CD4-positive, alpha-beta T cell treated with Interleukin-6 for 4 hours (primary cell): ENCODE measurements around the gene SERINC3.
"Not testable (repeated sequence)": the region's sequence is repeated elsewhere in the genome, so short reads cannot be mapped to it uniquely, and the experiment has no call there.

Source experiments
- DNase-seq: peaks from one replicate; pipeline ENCODE4 v3.0.0-alpha.2; 2020; ENCODE audit warnings: mixed read lengths

SERINC3 gene

GRCh38 chr20:44491635-44492395 is 30.1 kb downstream of the SERINC3 start:
- no peak for DNase-seq

GRCh38 chr20:44489931-44490330 is 31.9 kb downstream of the SERINC3 start:
- no peak for DNase-seq

GRCh38 chr20:44489223-44489622 is 32.6 kb downstream of the SERINC3 start:
- DNase-seq: no peak

- no peak for DNase-seq
These were observed 33.3 kb downstream of the SERINC3 start for GRCh38 chr20:44488551-44488950.

DNA sequence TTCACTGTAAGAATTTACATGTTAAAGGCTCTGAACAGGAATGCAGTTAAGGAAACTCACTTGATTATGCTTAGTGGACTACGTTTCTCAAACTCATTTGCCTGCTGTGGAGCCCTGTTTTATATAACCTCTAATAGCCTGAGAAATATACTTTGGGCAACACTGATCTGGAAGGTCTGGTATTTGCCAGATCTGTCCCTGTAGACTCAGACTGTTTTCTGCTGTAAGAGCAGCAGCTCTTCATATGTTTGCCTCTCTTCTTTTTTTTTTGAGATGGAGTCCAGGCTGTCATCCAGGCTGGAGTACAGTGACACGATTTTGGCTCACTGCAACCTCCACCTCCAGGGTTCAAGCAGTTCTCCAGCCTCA is 36.1 kb downstream of the SERINC3 start:
- no peak for DNase-seq

DNA sequence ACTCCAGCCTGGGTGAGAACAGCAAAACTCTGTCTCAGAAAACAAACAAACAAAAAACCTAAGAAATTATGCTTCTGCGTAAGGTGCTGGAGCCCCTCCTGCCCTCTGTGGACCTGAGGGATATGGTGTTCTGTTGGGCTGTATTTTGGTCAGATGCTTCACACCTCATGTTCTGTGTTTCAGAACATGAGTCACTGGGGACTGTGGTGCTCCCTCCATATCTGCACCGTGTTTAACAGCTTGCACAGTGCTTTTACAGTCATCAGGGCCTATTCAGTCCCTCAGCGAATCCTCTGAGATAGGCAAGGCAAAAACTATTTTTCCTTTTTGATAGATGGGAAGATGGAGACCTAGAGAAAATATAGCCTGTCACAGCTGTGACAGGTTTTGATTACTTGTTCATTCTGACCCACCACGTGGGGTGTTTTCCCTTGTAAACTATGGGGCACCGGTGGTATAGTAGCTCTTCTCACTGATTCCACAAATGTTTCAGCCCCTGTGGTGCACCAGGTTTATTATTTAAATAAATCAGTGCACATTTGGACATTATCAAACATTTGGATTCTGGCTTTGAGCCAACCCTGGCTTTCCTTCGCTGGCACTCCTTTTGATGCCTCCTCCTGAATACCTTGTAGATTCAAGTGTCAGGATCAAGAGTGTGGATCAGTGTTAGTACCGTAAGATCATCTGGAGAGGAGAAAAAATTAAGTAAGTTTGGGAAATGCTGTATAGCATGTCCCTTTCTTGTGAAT is 36.6 kb downstream of the SERINC3 start:
- no peak for DNase-seq

- DNase-seq: no peak
These were observed 38.8 kb downstream of the SERINC3 start for GRCh38 chr20:44483112-44483511.

DNA sequence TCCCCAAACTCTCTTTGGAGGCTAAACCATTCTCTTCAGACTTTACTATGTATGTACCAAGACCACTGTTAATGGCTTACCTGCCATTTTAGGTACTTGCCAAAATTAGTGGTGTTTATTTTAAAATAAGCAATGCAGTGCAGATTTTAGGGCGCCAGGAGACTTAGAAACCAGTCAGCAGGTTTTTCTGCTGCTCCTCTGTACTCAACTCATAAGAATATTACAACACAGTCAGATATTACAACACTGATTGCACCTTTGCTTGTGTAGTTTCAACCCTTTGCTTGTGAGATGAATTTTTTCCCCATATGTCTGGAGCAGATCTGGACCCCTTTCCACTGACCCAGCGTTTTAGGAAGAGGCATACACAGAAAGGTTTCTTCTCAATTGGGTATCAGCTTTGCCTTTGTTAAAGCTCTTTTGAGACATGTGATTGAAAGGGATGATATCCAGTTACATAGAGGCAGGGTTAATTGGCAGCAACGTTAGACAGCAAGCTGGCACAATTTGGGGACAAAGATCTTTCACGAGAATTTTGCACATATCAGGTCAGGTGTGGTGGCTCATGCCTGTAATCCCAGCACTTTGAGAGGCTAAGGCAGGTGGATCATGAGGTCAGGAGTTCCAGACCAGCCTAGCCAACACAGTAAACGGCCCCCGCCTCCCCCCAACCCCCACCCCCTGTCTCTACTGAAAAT is 40.0 kb downstream of the SERINC3 start:
- DNase-seq: no peak

DNA sequence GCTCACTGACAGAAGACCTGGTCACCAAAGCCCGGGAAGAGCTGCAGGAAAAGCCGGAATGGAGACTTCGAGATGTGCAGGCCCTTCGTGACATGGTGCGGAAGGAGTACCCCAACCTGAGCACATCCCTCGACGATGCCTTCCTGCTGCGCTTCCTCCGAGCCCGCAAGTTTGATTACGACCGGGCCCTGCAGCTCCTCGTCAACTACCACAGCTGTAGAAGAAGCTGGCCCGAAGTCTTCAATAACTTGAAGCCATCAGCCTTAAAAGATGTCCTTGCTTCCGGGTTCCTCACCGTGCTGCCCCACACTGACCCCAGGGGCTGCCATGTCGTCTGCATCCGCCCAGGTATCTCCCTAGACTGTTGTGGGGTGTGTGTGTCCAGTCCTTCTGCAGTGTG is 41.8 kb downstream of the SERINC3 start:
- no peak for DNase-seq

- no peak for DNase-seq
These were observed 42.2 kb downstream of the SERINC3 start for GRCh38 chr20:44479643-44480042.

GRCh38 chr20:44478206-44478605 is 43.7 kb downstream of the SERINC3 start:
- DNase-seq: no peak

GRCh38 chr20:44477151-44477550 is 44.7 kb downstream of the SERINC3 start:
- no peak for DNase-seq

GRCh38 chr20:44475694-44476560 is 45.9 kb downstream of the SERINC3 start, which contains the start of gene TTPAL:
TTPAL (plus strand) TSS chr20:44475874; CDS start chr20:44480000, 4,126 bp downstream.
- peak; percentile 92 for DNase-seq

DNA sequence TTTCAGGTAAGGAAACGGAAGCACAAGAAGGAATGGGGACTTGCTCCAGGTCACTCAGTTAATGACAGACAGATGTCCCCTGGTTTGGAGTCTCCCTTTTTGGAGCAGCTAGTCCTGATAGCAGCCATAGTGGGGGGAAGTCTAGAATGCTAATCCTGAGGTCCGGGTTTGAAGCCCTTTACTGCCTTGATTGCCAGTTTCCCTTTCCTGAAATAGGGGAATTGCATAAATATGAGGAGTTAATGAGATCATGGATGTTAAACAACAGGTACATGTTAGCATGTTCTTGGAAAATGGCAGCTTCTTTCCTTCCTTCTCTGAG is 46.5 kb downstream of the SERINC3 start:
- no peak for DNase-seq

GRCh38 chr20:44472283-44472682 is 49.6 kb downstream of the SERINC3 start:
- DNase-seq: not testable (repeated sequence)

DNA sequence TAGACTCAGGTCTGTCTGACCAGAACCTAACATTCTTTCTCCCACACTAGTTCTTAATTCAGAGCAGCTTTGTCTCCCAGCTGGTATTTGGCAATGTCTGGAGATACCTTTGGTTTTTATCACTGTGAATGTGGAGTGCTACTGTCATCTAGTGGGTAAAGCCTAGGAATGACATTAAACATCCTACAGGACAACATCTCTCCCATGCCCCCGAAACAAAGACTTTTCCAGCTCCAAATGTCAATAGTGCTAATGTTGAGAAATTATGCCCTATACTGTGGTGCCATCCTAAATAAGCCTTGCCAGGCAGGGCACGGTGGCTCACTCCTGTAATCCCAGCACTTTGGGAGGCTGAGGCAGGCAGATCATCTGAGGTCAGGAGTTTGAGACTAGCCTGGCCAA is 50.4 kb downstream of the SERINC3 start:
- no peak for DNase-seq

DNA sequence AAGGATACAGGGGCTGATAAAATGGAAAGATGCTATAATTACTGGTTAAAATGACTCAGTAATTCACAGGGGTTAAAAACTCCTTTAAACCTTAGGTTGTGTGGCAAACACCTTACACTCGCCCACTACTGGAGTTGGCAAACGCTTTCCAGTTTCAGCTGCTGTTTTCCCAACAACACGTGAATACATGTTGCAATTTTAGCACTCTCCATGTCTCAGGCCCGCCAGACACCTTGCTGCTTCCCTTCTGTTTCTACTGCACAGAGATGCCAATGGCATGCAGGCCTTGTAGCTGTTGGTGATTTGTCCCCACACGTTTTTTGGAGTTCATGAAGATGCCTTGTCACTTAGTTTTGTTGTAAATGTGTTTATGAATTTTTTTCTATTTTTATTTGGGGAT is 51.5 kb downstream of the SERINC3 start:
- no peak for DNase-seq

- DNase-seq: no peak
These were observed 53.7 kb downstream of the SERINC3 start for GRCh38 chr20:44468044-44468782.

- no peak for DNase-seq
These were observed 54.5 kb downstream of the SERINC3 start for GRCh38 chr20:44467289-44467883.

DNA sequence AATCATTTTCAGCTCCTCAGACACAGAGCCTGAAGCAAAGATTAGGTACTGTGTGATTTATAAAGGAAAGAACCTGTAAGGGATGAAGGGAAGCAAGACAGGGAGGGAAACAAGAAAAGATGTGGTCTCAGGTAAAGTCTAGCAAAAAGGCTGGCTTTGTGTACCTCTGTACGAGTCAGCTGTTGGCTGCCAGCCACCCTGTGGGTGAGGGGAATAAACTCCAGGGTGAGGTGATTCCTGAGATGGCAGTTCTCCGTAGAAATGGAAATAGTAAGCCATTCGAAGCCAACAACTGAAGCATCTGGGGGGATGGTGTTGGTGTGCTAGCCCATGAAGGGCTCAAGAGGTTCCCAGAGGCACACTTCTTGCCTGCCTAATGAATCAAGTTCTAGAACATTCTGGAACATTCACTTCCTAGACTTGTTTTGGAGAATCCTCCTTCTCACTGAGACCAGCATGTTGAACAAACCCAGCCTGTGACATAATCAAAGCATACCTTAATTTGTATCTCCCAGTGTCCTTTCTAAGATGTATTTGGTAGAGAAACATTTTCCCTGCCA is 56.8 kb downstream of the SERINC3 start:
- no peak for DNase-seq

DNA sequence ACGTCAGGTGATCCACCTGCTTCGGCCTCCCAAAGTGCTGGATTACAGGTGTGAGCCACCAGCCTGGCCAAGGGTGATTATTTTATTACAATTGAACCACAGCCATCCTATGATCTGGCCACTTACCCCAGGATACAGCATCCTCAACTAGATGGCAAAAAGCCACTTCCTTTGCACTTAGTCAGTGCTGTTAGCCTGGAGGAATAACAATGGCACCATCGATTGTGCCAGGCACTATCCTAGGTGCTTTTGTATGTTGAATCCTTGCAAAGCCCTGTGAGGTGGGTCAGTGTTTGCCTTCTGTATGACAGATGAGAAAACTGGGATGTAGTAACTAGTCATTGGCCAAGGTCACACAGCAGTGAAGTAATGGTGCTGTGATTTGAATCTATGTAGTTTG is 57.4 kb downstream of the SERINC3 start:
- DNase-seq: no peak
